ENCODE results near the gene SFTPB. TPM values are rescaled to one million over a fixed set of nuclear protein-coding genes. Genes with fewer than 3 reads are reported as not detected.

The SFTPB gene
- total RNA-seq, 4 donors from 2014 or later, result 0.25 TPM; not detected in 3

DNA sequence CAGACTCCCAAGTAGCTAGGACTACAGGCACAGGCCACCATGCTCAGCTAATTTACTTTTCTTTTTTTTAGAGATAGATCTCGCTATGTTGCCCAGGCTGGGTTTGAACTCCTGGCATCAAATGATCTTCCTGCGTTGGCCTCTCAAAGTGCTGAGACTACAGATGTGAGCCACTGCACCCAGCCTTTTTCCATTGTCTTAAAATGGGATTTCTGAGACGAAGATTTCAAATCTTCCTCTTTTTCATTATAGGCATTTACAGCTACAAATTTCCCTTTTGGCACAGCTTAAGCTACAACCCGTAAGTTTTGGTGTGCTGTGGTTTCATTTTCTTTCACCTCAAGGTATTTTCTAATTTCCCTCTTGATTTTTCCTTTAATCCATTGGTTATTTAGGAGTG, 34.8 kb upstream of the SFTPB start:
- TF ChIP-seq, protein P1, sequence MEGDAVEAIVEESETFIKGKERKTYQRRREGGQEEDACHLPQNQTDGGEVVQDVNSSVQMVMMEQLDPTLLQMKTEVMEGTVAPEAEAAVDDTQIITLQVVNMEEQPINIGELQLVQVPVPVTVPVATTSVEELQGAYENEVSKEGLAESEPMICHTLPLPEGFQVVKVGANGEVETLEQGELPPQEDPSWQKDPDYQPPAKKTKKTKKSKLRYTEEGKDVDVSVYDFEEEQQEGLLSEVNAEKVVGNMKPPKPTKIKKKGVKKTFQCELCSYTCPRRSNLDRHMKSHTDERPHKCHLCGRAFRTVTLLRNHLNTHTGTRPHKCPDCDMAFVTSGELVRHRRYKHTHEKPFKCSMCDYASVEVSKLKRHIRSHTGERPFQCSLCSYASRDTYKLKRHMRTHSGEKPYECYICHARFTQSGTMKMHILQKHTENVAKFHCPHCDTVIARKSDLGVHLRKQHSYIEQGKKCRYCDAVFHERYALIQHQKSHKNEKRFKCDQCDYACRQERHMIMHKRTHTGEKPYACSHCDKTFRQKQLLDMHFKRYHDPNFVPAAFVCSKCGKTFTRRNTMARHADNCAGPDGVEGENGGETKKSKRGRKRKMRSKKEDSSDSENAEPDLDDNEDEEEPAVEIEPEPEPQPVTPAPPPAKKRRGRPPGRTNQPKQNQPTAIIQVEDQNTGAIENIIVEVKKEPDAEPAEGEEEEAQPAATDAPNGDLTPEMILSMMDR (IDR thresholded peaks at IDR 0.05), result no peak
- DNase-seq (ENCODE audit: low spot score), result no peak
- ATAC-seq (ENCODE audit: low FRiP score), result no peak

DNA sequence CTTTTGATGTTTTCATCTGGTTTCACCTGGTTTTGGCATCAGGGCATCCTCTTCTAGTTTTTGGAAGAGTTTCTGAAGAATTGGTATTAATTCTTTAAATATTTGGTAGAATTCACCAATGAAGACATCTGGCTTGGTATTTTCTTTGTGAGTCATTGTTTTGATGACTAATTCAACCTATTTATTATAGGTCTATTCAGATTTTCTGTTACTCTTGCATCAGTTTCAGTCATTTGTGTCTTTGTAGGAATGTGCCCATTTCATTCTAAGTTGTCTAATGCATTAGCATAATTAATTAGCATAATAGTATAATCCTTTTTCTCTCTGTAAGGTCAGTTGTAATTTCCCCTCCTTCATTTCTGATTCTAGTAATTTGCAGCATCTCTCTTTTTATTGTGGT, 34.2 kb upstream of the SFTPB start:
- TF ChIP-seq, protein P1 (IDR thresholded peaks at IDR 0.05), result no peak
- ATAC-seq (ENCODE audit: low FRiP score) (no peak), DNase-seq (ENCODE audit: low spot score) (no peak)

DNA sequence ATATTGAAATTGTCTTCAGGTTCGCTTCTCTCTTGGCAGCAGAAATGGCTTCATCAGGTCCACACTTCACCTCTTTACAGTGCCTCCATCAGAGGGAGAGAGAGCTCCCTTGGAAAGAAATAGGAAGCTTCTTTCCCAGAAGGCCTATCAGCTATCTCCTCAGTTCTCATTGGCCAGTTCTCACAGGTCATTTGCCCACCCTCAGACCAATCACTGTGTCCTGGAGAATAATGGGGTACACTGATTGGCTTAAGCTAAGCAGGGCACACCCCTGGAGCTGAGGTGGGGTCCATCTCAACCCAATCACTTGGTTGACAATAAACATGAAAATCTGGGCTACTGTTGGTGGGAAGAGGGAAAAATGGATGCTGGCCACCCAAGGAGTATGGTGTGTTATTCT, 31.3 kb upstream of the SFTPB start:
- DNase-seq (ENCODE audit: low spot score) (no peak), ATAC-seq (ENCODE audit: low FRiP score) (no peak)
- TF ChIP-seq, protein P1 (IDR thresholded peaks at IDR 0.05), result no peak

DNA sequence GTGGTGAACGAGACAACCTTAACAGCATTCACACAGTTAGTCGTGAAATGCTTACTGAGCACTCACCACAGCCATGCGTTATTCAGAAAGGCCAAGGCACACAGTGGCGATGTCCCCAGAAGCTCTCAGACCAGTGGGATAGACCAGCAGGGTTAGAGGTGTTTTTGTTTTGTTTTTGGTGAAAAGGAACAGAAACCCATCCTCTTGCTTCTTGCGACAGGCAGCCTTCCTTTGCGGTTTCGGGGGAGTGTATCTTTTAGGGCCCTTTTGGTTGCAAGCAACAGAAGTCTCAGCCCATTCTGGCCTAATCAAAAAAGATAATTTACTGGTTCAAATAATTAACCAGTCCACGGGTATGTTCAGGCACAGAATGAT, 30.9 kb upstream of the SFTPB start:
- TF ChIP-seq, protein P1 (IDR thresholded peaks at IDR 0.05), result no peak
- no peak for DNase-seq (ENCODE audit: low spot score)
- ATAC-seq (ENCODE audit: low FRiP score), result no peak

DNA sequence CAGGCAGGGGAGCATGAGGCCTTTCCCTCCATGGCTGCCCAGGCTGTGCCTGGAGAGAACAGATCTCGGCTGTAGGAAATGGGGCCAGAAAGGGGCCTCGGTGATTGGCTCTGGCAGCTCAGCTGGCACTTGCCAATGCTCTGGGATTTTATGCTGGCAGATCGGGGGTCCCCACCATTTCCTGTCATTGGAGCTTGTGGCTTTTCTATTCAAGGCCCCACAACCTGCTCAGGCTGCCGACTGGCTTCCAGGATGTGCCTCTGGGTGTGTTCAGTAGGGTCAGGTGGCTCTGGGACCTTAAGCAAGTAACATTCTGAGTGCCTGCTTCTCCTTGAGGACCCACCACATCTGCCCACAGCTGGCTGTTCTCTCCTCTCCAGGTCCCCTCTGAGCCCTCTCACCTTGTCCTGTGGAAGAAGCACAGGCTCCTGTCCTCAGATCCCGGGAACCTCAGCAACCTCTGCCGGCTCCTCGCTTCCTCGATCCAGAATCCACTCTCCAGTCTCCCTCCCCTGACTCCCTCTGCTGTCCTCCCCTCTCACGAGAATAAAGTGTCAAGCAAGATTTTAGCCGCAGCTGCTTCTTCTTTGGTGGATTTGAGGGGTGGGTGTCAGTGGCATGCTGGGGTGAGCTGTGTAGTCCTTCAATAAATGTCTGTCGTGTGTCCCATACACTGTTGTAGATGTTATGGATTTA, 30.3 kb upstream of the SFTPB start:
- DNase-seq (ENCODE audit: low spot score) (no peak), ATAC-seq (ENCODE audit: low FRiP score) (no peak)
- TF ChIP-seq, protein P1 (IDR thresholded peaks at IDR 0.05), result no peak

DNA sequence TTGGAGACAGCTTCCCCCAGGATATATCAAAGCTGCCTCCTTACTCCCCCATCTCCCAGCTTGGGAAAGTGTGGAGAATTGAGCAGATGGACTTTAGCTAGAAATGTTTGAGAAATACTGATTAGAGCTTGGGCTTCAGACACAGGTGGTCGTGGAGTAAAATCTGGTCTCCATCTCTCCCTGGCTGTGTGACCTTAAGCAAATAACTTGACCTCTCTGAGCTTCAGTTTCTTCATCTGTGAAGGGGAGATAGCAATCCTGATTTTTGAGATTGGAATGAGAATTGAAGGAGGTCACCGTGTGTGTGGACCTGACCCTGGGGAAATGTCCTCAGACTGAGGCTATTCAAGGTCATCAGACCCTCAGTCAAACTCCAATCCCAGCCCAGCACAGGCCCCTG, 29.7 kb upstream of the SFTPB start:
- TF ChIP-seq, protein P1 (IDR thresholded peaks at IDR 0.05), result no peak
- DNase-seq (ENCODE audit: low spot score) (no peak), ATAC-seq (ENCODE audit: low FRiP score) (no peak)

DNA sequence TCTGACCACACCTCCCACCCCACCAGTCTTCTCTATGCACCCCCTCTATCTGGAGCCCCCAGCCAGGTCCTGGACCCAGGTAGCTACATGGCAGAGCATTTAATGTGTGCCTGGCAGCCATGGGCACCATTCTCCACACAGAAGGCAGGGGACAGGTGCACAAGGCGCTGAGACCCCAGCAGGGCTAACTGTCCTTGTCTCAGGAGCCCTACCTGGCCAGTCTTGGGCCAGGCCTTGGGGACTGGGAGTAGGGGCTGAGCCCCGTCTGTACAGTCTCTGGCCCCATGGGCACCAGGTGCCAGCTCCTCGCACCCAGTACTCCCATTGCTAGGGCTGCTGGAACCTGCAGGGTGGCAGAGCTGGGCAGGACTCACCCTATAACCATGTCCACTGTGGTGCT, 29.1 kb upstream of the SFTPB start:
- no peak for DNase-seq (ENCODE audit: low spot score)
- no peak for ATAC-seq (ENCODE audit: low FRiP score)
- TF ChIP-seq, protein P1 (IDR thresholded peaks at IDR 0.05), result no peak

Measured in omental fat pad (tissue), 4 donors.